Panc1 (cell line): Measurements from ENCODE around the gene CD3D. TPM values are rescaled to one million over a fixed set of nuclear protein-coding genes. Genes with fewer than 3 reads are reported as not detected.

ENCODE experiments used
- ATAC-seq: fragments of 200-7000 bp; cut with Tn5 transposase; 2 replicates; pipeline ENCODE4 v1.9.1; 2020; ENCODE audit warnings: mild to moderate bottlenecking, moderate library complexity
- BruUV-seq: library from RNA; stranded (reverse); fragments of 400-500 nt; replicated peaks from 2 replicates; lab custom pipeline; 2021; lab: Mats Ljungman, UMichigan
- CTCF ChIA-PET: fragments of 300-600 bp; sonication (Branson Sonifier 250); formaldehyde crosslinking; loops from one replicate; lab custom pipeline; 2022; ENCODE audit warnings: antibody characterized with exemption; lab: Charles Lee
- POLR2A ChIA-PET: fragments of 300-600 bp; sonication (Branson Sonifier 250); formaldehyde crosslinking; loops from one replicate; lab custom pipeline; 2022; ENCODE audit warnings: antibody characterized with exemption; lab: Charles Lee
- DNase-seq: peaks from one replicate; pipeline ENCODE4 v3.0.0-alpha.2; 2010; ENCODE audit warnings: low read depth, low spot score
- H3K27ac ChIP-seq: 2 replicates; pipeline ENCODE4 v1.5.1; 2011; ENCODE audit warnings: mild to moderate bottlenecking, low read length, inconsistent platforms
- H3K27me3 ChIP-seq: fragments of 200-500 bp; sonication (Bioruptor generic); 2 replicates; pipeline ENCODE4 v1.6.0; 2014; ENCODE audit warnings: low read length, inconsistent platforms; ENCODE audit not compliant: control insufficient read depth, insufficient read depth
- H3K36me3 ChIP-seq: fragments of 200-500 bp; sonication (Bioruptor generic); 2 replicates; pipeline ENCODE4 v1.5.1; 2014; ENCODE audit warnings: inconsistent platforms, mild to moderate bottlenecking, low read length, moderate library complexity; ENCODE audit not compliant: control insufficient read depth, insufficient read depth
- H3K4me1 ChIP-seq: 2 replicates; pipeline ENCODE4 v1.5.1; 2011; ENCODE audit warnings: inconsistent platforms, mild to moderate bottlenecking, low read length, moderate library complexity; ENCODE audit not compliant: control insufficient read depth, insufficient read depth
- H3K4me3 ChIP-seq, 2 experiments: 2 replicates each; pipeline ENCODE4 v1.5.1; 2011 to 2012; ENCODE audit warnings: low read depth in 2 of 2, low read length in 2 of 2, mild to moderate bottlenecking in 2 of 2, inconsistent platforms in 1 of 2, moderate library complexity in 1 of 2
- H3K9me3 ChIP-seq: fragments of 200-500 bp; sonication (Bioruptor generic); 2 replicates; pipeline ENCODE4 v1.5.1; 2014; ENCODE audit warnings: low read depth, mild to moderate bottlenecking, inconsistent platforms, low read length, moderate library complexity; ENCODE audit not compliant: control insufficient read depth, insufficient read depth
- POLR2AphosphoS5 ChIP-seq: IDR thresholded peaks from 2 replicates; pipeline ENCODE4 v1.6.1; 2012; ENCODE audit warnings: mild to moderate bottlenecking, low read depth, low read length, moderate library complexity
- SIN3A ChIP-seq: IDR thresholded peaks from 2 replicates; pipeline ENCODE4 v1.6.1; 2012; ENCODE audit warnings: low read depth, mild to moderate bottlenecking, low read length, moderate library complexity, borderline replicate concordance; ENCODE audit not compliant: insufficient read depth
- TCF7L2 ChIP-seq: IDR thresholded peaks from 2 replicates; pipeline ENCODE4 v1.6.1; 2011; ENCODE audit warnings: mild to moderate bottlenecking, low read depth, low read length, inconsistent platforms
- in situ Hi-C: cut with HindIII; loops from 2 replicates; pipeline ENCODE4 v1.10.0; 2016; ENCODE audit warnings: low sequenced_read_pairs, low pct_unique_long_range_greater_than_20kb
- intact Hi-C: fragments of 100-400 bp; cut with micrococcal nuclease; formaldehyde crosslinking; loops from one replicate; pipeline ENCODE4 v1.10.0; 2022; ENCODE audit not compliant: unreplicated experiment
- total RNA-seq: library from RNA; stranded (reverse); gene quantifications from one replicate; pipeline ENCODE4 v1.2.1, GENCODE V29; 2021; ENCODE audit not compliant: unreplicated experiment
- TF ChIP-seq, protein P1 (sequence below): fragments of 450-650 bp; IDR thresholded peaks from 2 replicates; pipeline ENCODE4 v1.5.1; 2017; ENCODE audit warnings: mild to moderate bottlenecking
- TF ChIP-seq, protein P2 (sequence below), 2 experiments: IDR thresholded peaks; 2 replicates each; pipeline ENCODE4 v1.6.1; 2011 to 2012; ENCODE audit warnings: low read depth in 2 of 2, control low read depth in 1 of 2, low read length in 1 of 2, mild to moderate bottlenecking in 1 of 2, moderate library complexity in 1 of 2; ENCODE audit not compliant: insufficient read depth in 1 of 2

Gene CD3D
- total RNA-seq, 1 experiment from 2014 or later, result 0.39 TPM

DNA sequence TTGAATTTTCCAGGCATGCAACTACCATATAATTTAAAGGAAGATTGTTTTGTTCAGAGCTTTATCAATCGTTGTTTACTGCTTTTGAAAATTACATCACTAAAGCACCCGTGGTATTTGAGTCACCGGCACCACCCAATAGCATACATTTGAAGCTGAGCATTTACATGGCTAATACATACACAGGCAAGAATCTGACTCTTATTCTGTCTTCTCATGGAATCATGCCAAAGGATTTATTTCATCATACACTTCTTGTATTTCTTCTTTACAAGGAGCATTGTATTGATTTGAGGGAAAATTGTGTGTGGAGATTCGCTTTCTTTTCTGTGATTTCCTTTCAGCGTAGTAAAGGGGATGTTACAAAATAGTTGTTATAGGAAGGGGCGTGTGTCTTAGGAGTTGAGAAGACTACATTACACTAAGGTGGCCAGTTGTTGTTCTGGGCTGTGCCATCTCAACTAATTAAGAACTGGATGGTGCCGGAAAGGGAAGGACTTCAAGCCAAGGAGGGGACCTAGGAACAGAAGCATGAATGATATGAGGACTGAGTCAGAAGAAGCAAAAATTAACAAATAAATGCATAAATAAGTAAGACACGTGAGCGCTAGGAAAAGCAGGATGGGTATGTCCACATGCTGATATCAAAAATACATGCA, 50.9 kb downstream of the CD3D start:
- H3K4me3 ChIP-seq, result no peak overlapping the region
- no peak for DNase-seq
- no peak for ATAC-seq
- POLR2A ChIA-PET, result interaction anchor here (0.7 kb wide), 1 partner anchor 152 kb away, joined by 3 read pairs; no protein-coding TSS in a partner anchor
- H3K4me1 ChIP-seq, result no peaks in the 10 kb centered on the region; the same call in 1 of the 2 replicates
- H3K27me3 ChIP-seq, result peaks cover 14% of the 10 kb centered on the region
- BruUV-seq, result no TSS peak
- H3K9me3 ChIP-seq, result no peaks in the 10 kb centered on the region
- H3K27ac ChIP-seq, result no peak overlapping the region
- in situ Hi-C loops (no loop called here), intact Hi-C loops (loop anchor here (2.0 to 5.0 kb wide), 2 partner anchors 93 to 139 kb away; partner anchors contain the start of gene SCN4B)
- TF ChIP-seq TCF7L2 (no peak), SIN3A (no peak), POLR2AphosphoS5 (no peak)
- TF ChIP-seq, protein P1, sequence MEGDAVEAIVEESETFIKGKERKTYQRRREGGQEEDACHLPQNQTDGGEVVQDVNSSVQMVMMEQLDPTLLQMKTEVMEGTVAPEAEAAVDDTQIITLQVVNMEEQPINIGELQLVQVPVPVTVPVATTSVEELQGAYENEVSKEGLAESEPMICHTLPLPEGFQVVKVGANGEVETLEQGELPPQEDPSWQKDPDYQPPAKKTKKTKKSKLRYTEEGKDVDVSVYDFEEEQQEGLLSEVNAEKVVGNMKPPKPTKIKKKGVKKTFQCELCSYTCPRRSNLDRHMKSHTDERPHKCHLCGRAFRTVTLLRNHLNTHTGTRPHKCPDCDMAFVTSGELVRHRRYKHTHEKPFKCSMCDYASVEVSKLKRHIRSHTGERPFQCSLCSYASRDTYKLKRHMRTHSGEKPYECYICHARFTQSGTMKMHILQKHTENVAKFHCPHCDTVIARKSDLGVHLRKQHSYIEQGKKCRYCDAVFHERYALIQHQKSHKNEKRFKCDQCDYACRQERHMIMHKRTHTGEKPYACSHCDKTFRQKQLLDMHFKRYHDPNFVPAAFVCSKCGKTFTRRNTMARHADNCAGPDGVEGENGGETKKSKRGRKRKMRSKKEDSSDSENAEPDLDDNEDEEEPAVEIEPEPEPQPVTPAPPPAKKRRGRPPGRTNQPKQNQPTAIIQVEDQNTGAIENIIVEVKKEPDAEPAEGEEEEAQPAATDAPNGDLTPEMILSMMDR, result no peak
- TF ChIP-seq, protein P2, sequence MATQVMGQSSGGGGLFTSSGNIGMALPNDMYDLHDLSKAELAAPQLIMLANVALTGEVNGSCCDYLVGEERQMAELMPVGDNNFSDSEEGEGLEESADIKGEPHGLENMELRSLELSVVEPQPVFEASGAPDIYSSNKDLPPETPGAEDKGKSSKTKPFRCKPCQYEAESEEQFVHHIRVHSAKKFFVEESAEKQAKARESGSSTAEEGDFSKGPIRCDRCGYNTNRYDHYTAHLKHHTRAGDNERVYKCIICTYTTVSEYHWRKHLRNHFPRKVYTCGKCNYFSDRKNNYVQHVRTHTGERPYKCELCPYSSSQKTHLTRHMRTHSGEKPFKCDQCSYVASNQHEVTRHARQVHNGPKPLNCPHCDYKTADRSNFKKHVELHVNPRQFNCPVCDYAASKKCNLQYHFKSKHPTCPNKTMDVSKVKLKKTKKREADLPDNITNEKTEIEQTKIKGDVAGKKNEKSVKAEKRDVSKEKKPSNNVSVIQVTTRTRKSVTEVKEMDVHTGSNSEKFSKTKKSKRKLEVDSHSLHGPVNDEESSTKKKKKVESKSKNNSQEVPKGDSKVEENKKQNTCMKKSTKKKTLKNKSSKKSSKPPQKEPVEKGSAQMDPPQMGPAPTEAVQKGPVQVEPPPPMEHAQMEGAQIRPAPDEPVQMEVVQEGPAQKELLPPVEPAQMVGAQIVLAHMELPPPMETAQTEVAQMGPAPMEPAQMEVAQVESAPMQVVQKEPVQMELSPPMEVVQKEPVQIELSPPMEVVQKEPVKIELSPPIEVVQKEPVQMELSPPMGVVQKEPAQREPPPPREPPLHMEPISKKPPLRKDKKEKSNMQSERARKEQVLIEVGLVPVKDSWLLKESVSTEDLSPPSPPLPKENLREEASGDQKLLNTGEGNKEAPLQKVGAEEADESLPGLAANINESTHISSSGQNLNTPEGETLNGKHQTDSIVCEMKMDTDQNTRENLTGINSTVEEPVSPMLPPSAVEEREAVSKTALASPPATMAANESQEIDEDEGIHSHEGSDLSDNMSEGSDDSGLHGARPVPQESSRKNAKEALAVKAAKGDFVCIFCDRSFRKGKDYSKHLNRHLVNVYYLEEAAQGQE (IDR thresholded peaks at IDR 0.05; ENCODE audit: insufficient read depth in 1 of 2, low read depth in 2 of 2, low read length in 1 of 2), result no peak
- no peaks in the 10 kb centered on the region for H3K36me3 ChIP-seq
- CTCF ChIA-PET, result interaction anchor here (0.9 to 1.0 kb wide), 2 partner anchors 60 to 147 kb away, joined by 5 to 6 read pairs; no protein-coding TSS in a partner anchor

DNA sequence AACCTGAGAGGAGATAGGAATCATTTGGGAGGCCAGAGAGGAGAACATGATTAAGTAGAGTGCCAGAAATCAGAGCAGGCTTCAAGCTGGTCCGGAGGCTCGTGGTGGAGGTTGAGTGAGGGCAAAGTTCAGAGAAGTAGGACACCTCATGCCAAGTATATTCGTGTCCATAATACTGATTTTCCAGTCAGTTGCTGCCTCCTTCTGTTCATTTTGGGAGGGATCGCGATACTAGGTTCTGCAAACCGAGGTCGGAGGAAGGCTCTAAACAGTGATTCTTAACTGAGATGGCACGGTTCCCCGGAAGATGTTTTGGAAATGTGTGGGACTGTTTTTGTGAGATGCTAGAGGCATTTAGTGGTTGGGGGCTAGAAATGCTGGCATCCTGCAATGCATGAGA, 51.6 kb downstream of the CD3D start:
- BruUV-seq, result no TSS peak
- TF ChIP-seq SIN3A, result no peak
- TF ChIP-seq POLR2AphosphoS5, result no peak
- TF ChIP-seq, protein P2 (IDR thresholded peaks at IDR 0.05; ENCODE audit: insufficient read depth in 1 of 2, low read depth in 2 of 2, low read length in 1 of 2), result no peak
- TF ChIP-seq, protein P1, result peak; percentile 72
- no peak for TF ChIP-seq TCF7L2
- peak; percentile 83 for ATAC-seq
- Histone ChIP-seq H3K36me3 (no peaks in the 10 kb centered on the region), H3K4me1 (no peaks in the 10 kb centered on the region; the same call in 1 of the 2 replicates), H3K4me3 (no peak overlapping the region), H3K27ac (no peak overlapping the region), H3K9me3 (no peaks in the 10 kb centered on the region), H3K27me3 (peaks cover 14% of the 10 kb centered on the region)
- ChIA-PET CTCF (interaction anchor here (0.9 to 1.0 kb wide), 2 partner anchors 60 to 146 kb away, joined by 5 to 6 read pairs; no protein-coding TSS in a partner anchor), POLR2A (interaction anchor here (0.7 kb wide), 1 partner anchor 151 kb away, joined by 3 read pairs; no protein-coding TSS in a partner anchor)
- intact Hi-C loops, result loop anchor here (2.0 to 5.0 kb wide), 2 partner anchors 92 to 139 kb away; partner anchors contain the start of gene SCN4B
- in situ Hi-C loops, result no loop called here
- DNase-seq, result no peak
